Measurements from ENCODE around the gene SLAMF9. TPM values are rescaled to one million over a fixed set of nuclear protein-coding genes. Genes with fewer than 3 reads are reported as not detected.

The SLAMF9 gene
- total RNA-seq, 1 donor from 2014 or later: not detected

DNA sequence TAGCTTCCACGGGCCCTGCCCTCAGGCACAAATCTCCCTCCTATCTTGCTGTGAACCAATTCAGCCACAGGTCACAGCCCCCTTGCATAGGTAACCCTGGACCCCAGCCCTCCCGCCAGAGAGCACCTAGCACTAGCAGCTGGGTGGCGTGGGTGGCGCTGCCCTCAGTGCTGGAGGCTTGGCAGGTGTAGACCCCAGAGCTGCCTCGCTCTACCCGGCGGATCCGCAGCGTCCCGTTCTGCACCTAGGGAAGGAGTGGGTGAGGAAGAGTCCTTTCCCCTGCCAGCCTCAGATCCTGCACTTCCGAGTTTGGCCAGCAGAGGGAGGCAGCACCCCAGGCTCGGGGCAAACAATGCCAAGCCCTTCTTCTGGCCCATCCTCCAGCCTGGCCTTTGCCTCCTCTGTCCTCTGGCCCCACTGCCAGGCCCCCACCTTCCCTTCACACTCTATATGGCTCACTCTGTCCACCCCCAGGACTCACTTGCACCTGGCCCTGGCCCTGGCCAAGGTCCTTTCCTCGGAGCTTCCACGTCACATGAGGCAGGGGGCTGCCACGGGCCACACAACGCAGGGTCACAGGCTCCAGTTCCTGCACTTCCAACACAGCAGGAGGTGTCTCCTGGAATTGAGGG, 17.6 kb downstream of the SLAMF9 start:
- H3K9me3 ChIP-seq (ENCODE audit: control insufficient read depth in 3 of 3, low read length in 3 of 3): no peaks in the 10 kb centered on the region
- peaks cover 5 to 9% (median 8%) of the 10 kb centered on the region in 3 donors for H3K4me1 ChIP-seq (ENCODE audit: control insufficient read depth in 3 of 3, insufficient read depth in 3 of 3, low read length in 3 of 3)
- H3K27ac ChIP-seq (ENCODE audit: low read depth, low read length): no peak overlapping the region
- peaks cover 5 to 17% (median 8%) of the 10 kb centered on the region in 3 donors for H3K27me3 ChIP-seq (ENCODE audit: control insufficient read depth in 3 of 3, insufficient read depth in 3 of 3, low read length in 3 of 3)
- H3K9ac ChIP-seq (ENCODE audit: low read depth in 1 of 3, low read length in 3 of 3): peak overlapping the region in 1 of 3 donors; percentile 16
- H3K4me3 ChIP-seq (ENCODE audit: low read length in 3 of 3): no peak overlapping the region
- H3K36me3 ChIP-seq (ENCODE audit: control insufficient read depth in 3 of 3, insufficient read depth in 3 of 3, low read length in 3 of 3): no peaks in the 10 kb centered on the region

DNA sequence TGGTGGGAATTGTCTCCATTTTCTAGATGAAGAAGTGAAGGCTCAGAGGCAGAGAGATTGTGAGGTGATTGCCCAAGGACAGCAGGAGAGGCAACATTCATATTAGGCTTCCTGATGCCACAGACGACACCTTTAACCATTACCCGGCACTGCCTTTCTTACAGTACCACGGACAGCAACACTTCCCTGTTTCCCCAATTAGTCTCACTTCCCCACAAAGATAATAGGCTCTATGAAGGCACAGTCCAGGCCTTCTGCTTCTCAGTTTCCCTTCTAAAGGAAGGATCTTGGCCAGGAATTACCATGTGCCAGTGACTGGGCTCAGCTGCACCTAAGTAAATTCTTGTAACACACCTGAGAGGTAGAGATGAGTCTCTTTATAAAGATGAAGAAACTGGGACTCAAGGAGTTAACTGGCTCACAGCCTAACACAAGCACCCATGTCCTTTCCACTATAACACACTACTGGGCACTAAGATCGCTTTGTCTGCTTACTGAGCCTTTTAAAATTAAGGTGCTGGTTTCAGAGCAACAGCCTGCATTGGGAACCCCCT, 18.2 kb downstream of the SLAMF9 start:
- H3K4me1 ChIP-seq (ENCODE audit: control insufficient read depth in 3 of 3, insufficient read depth in 3 of 3, low read length in 3 of 3): peaks cover 5 to 9% (median 8%) of the 10 kb centered on the region in 3 donors
- no peak overlapping the region for H3K27ac ChIP-seq (ENCODE audit: low read depth, low read length)
- no peaks in the 10 kb centered on the region for H3K36me3 ChIP-seq (ENCODE audit: control insufficient read depth in 3 of 3, insufficient read depth in 3 of 3, low read length in 3 of 3)
- H3K27me3 ChIP-seq (ENCODE audit: control insufficient read depth in 3 of 3, insufficient read depth in 3 of 3, low read length in 3 of 3): peaks cover 4 to 11% (median 8%) of the 10 kb centered on the region in 3 donors
- H3K9ac ChIP-seq (ENCODE audit: low read depth in 1 of 3, low read length in 3 of 3): peak overlapping the region in 1 of 3 donors; percentile 16
- no peaks in the 10 kb centered on the region for H3K9me3 ChIP-seq (ENCODE audit: control insufficient read depth in 3 of 3, low read length in 3 of 3)
- H3K4me3 ChIP-seq (ENCODE audit: low read length in 3 of 3): no peak overlapping the region

DNA sequence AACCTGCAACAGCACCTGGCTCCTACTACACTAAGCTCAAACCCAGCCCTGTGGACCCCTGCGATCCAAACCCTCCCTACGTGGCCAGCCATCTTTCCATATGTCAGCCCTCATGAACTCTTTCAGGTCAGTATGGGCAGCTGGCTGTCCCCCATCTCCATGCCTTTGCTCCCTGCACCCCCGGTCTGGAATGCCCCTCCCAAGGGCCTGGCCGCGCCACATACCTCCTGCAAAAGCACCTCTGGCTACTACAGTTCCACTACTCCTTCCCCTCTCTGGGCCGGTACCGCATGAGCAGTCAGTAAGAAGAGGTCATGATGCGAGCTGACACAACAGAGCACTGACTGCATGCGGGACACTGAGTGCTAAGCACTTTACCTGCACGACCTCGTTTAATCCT, 18.7 kb downstream of the SLAMF9 start:
- Histone ChIP-seq H3K9me3 (ENCODE audit: control insufficient read depth in 3 of 3, low read length in 3 of 3) (no peaks in the 10 kb centered on the region), H3K27me3 (ENCODE audit: control insufficient read depth in 3 of 3, insufficient read depth in 3 of 3, low read length in 3 of 3) (peaks cover 0 to 14% (median 8%) of the 10 kb centered on the region in 3 donors), H3K4me3 (ENCODE audit: low read length in 3 of 3) (no peak overlapping the region), H3K9ac (ENCODE audit: low read depth in 1 of 3, low read length in 3 of 3) (no peak overlapping the region), H3K4me1 (ENCODE audit: control insufficient read depth in 3 of 3, insufficient read depth in 3 of 3, low read length in 3 of 3) (peaks cover 5 to 9% (median 8%) of the 10 kb centered on the region in 3 donors), H3K36me3 (ENCODE audit: control insufficient read depth in 3 of 3, insufficient read depth in 3 of 3, low read length in 3 of 3) (no peaks in the 10 kb centered on the region), H3K27ac (ENCODE audit: low read depth, low read length) (no peak overlapping the region)

DNA sequence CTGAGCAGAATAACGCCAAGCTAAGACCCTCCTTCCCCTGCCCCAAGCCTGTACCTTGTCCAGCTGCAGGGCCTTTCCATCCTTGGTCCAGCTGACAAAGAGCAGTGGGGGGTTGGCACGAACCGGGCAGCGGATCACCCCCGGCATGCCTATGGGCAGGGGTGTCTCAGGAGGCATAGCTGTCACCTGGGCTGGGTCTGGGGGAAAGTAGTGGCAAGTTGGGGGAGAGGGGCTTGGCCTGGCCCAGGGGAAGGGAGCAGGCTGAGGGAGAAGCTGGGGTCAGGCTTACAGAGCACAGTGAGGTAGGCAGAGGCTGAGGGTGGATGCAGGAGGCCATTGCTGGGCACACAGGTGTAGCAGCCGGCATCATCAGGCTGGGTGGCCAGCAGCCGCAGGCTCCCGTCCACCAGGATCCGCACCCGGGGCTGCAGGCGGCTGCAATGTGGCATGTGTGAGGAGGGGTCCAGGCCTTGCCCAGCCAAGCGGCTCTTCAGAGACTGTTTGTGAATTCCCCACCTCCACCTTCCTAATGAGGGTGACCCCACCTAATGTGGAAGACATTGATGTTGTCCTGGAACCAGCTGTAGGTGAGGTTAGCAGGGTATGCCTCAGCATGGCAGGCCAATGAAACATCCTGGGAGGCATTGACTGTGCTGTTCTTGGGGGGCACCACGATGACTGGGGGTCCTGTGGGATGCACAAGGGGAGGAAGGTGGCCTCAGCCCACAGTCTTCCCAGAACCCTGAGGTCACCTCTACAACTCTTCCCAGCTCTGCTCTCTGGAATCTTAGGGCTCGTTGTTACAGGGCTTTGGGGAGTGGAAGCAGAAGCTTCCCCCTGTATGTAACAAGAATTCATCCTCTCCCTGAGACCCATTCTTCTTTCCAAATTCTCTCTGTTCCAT, 19.6 kb downstream of the SLAMF9 start:
- no peak overlapping the region for H3K4me3 ChIP-seq (ENCODE audit: low read length in 3 of 3)
- H3K27ac ChIP-seq (ENCODE audit: low read depth, low read length): no peak overlapping the region
- no peaks in the 10 kb centered on the region for H3K9me3 ChIP-seq (ENCODE audit: control insufficient read depth in 3 of 3, low read length in 3 of 3)
- peaks cover 0 to 15% (median 8%) of the 10 kb centered on the region in 3 donors for H3K27me3 ChIP-seq (ENCODE audit: control insufficient read depth in 3 of 3, insufficient read depth in 3 of 3, low read length in 3 of 3)
- no peak overlapping the region for H3K9ac ChIP-seq (ENCODE audit: low read depth in 1 of 3, low read length in 3 of 3)
- H3K4me1 ChIP-seq (ENCODE audit: control insufficient read depth in 3 of 3, insufficient read depth in 3 of 3, low read length in 3 of 3): peaks cover 5 to 9% (median 8%) of the 10 kb centered on the region in 3 donors
- no peaks in the 10 kb centered on the region for H3K36me3 ChIP-seq (ENCODE audit: control insufficient read depth in 3 of 3, insufficient read depth in 3 of 3, low read length in 3 of 3)

- peaks cover 5 to 9% (median 8%) of the 10 kb centered on the region in 3 donors for H3K4me1 ChIP-seq (ENCODE audit: control insufficient read depth in 3 of 3, insufficient read depth in 3 of 3, low read length in 3 of 3)
- H3K9ac ChIP-seq (ENCODE audit: low read depth in 1 of 3, low read length in 3 of 3): no peak overlapping the region
- H3K9me3 ChIP-seq (ENCODE audit: control insufficient read depth in 3 of 3, low read length in 3 of 3): no peaks in the 10 kb centered on the region
- peaks cover 0 to 18% (median 8%) of the 10 kb centered on the region in 3 donors for H3K27me3 ChIP-seq (ENCODE audit: control insufficient read depth in 3 of 3, insufficient read depth in 3 of 3, low read length in 3 of 3)
- no peaks in the 10 kb centered on the region for H3K36me3 ChIP-seq (ENCODE audit: control insufficient read depth in 3 of 3, insufficient read depth in 3 of 3, low read length in 3 of 3)
- no peak overlapping the region for H3K4me3 ChIP-seq (ENCODE audit: low read length in 3 of 3)
- no peak overlapping the region for H3K27ac ChIP-seq (ENCODE audit: low read depth, low read length)
These were observed 20.7 kb downstream of the SLAMF9 start for GRCh38 chr1:159933347-159933746.

DNA sequence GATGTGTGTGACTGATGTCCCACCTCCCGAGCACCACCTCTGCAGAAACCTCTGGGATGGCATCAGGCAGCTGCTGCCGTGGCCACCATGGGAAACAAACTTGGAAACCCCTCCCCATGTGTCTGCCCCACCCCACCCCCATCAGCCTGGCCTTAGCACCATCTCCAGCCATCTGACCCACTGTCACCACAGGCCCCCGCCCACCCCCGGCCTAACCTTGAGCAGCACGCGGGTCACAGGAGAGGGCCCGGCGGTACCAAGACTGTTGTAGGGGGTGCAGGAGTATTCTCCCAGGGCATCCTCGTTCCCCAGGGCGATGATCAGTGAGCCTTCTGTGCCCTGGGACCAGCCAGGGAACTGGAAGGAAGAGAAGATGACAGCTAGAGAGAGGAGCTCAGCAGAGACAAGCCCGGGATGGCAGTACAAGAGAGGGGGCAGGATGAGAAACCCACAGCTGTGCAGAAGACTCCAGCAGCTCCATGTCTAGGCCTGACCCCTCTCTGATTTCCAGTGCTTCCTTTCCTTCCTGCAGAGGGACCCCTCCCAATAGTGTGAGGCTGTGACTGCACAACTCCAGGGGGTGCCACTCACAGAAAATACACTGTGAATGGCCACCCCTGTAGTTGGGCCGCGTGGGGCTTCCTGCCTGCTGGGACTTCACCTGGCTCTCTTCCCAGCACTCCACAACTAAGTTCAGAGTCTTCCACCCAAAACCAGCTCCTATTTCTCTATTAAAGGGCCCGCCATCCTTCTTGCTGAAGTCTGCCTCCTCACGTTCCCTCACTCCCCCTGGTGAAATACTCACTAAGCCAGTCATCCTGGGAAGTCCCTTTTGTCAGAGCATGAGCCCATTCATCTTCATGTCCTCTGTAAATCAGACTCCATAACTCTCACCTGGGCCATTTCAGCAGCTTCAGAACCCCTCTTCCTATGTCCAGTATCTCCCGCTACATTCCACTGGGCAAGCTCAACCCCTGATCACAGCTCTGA, 21.4 kb downstream of the SLAMF9 start:
- Histone ChIP-seq H3K9ac (ENCODE audit: low read depth in 1 of 3, low read length in 3 of 3) (no peak overlapping the region), H3K9me3 (ENCODE audit: control insufficient read depth in 3 of 3, low read length in 3 of 3) (no peaks in the 10 kb centered on the region), H3K27ac (ENCODE audit: low read depth, low read length) (no peak overlapping the region), H3K4me1 (ENCODE audit: control insufficient read depth in 3 of 3, insufficient read depth in 3 of 3, low read length in 3 of 3) (peaks cover 5 to 9% (median 8%) of the 10 kb centered on the region in 3 donors), H3K4me3 (ENCODE audit: low read length in 3 of 3) (no peak overlapping the region), H3K36me3 (ENCODE audit: control insufficient read depth in 3 of 3, insufficient read depth in 3 of 3, low read length in 3 of 3) (no peaks in the 10 kb centered on the region), H3K27me3 (ENCODE audit: control insufficient read depth in 3 of 3, insufficient read depth in 3 of 3, low read length in 3 of 3) (peaks cover 0 to 21% (median 7%) of the 10 kb centered on the region in 3 donors)

- Histone ChIP-seq H3K9ac (ENCODE audit: low read depth in 1 of 3, low read length in 3 of 3) (no peak overlapping the region), H3K4me3 (ENCODE audit: low read length in 3 of 3) (no peak overlapping the region), H3K4me1 (ENCODE audit: control insufficient read depth in 3 of 3, insufficient read depth in 3 of 3, low read length in 3 of 3) (peaks cover 5 to 8% (median 7%) of the 10 kb centered on the region in 3 donors), H3K36me3 (ENCODE audit: control insufficient read depth in 3 of 3, insufficient read depth in 3 of 3, low read length in 3 of 3) (no peaks in the 10 kb centered on the region), H3K9me3 (ENCODE audit: control insufficient read depth in 3 of 3, low read length in 3 of 3) (no peaks in the 10 kb centered on the region), H3K27ac (ENCODE audit: low read depth, low read length) (no peak overlapping the region), H3K27me3 (ENCODE audit: control insufficient read depth in 3 of 3, insufficient read depth in 3 of 3, low read length in 3 of 3) (peaks cover 0 to 21% (median 3%) of the 10 kb centered on the region in 3 donors)
These were observed 22.3 kb downstream of the SLAMF9 start for GRCh38 chr1:159931795-159932173.

DNA sequence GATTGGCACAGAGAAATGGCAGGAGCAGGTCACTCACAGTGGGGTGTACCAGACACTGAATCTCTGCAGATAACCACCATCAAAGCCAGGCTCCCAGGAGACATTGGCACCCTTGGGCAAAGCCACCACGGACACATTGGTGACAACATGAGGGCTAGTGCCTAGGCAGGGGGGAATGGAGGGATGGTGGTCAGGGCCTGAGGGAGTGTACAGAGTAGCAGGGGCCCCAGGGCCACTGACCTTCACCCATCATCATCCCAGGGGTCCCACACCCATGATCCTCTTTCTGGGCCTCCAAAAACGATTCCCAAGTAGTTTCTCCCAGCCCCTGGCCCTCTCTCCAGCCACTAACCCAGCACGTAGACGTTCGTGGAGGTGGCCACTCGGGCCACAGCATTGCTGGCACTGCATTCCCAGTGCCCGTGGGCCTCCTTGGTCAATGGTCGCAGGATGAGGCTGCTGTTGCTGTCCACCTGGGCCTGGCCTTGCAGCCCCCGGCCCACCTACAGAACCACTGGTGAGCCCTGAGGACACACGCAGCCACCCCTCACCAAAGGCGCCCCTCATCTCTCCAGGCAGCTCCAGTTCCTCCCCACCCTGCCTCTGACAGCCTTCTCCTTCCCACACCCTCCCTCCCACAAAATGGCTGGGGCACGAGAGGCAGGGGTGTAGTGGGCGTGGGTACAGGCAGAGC, 22.8 kb downstream of the SLAMF9 start:
- Histone ChIP-seq H3K27me3 (ENCODE audit: control insufficient read depth in 3 of 3, insufficient read depth in 3 of 3, low read length in 3 of 3) (peaks cover 3 to 22% (median 5%) of the 10 kb centered on the region in 3 donors), H3K9me3 (ENCODE audit: control insufficient read depth in 3 of 3, low read length in 3 of 3) (no peaks in the 10 kb centered on the region), H3K4me3 (ENCODE audit: low read length in 3 of 3) (no peak overlapping the region), H3K36me3 (ENCODE audit: control insufficient read depth in 3 of 3, insufficient read depth in 3 of 3, low read length in 3 of 3) (no peaks in the 10 kb centered on the region), H3K9ac (ENCODE audit: low read depth in 1 of 3, low read length in 3 of 3) (no peak overlapping the region), H3K4me1 (ENCODE audit: control insufficient read depth in 3 of 3, insufficient read depth in 3 of 3, low read length in 3 of 3) (peaks cover 3 to 5% (median 4%) of the 10 kb centered on the region in 3 donors), H3K27ac (ENCODE audit: low read depth, low read length) (no peak overlapping the region)

DNA sequence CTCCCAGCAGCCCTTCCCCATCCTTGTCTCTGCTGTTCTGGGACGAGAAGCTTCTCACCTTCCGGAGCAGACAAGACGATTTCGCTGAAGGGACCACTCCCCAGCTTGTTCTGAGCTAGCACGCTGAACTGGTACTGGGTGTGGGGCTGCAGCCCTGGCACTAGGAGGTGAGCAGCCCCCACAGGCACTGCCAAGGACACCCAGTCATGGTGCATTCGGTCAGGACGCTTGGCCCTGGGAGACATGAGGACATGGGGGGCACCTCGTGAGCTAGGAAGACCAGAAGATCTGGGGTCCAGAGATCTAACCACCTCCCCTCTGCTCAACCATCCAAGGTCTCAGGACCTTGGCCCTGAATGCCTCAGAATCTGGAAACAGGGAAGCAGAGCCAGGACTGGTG, 23.4 kb downstream of the SLAMF9 start:
- H3K4me1 ChIP-seq (ENCODE audit: control insufficient read depth in 3 of 3, insufficient read depth in 3 of 3, low read length in 3 of 3): peaks cover 8% of the 10 kb centered on the region in 3 donors
- peaks cover 3 to 29% (median 9%) of the 10 kb centered on the region in 3 donors for H3K27me3 ChIP-seq (ENCODE audit: control insufficient read depth in 3 of 3, insufficient read depth in 3 of 3, low read length in 3 of 3)
- H3K27ac ChIP-seq (ENCODE audit: low read depth, low read length): no peak overlapping the region
- H3K4me3 ChIP-seq (ENCODE audit: low read length in 3 of 3): no peak overlapping the region
- H3K9me3 ChIP-seq (ENCODE audit: control insufficient read depth in 3 of 3, low read length in 3 of 3): no peaks in the 10 kb centered on the region
- no peak overlapping the region for H3K9ac ChIP-seq (ENCODE audit: low read depth in 1 of 3, low read length in 3 of 3)
- no peaks in the 10 kb centered on the region for H3K36me3 ChIP-seq (ENCODE audit: control insufficient read depth in 3 of 3, insufficient read depth in 3 of 3, low read length in 3 of 3)

Data from skeletal muscle tissue (tissue), 4 donors.